Measurements from ENCODE around the gene SFXN5.

SFXN5 gene

GRCh38 chr2:72925328-72925943 is 146.1 kb downstream of the SFXN5 start:
- Histone ChIP-seq H3K9ac (no peak overlapping the region), H3K4me2 (no peak overlapping the region), H3K36me3 (ENCODE audit: insufficient read depth) (no peaks in the 10 kb centered on the region), H3K27me3 (ENCODE audit: insufficient read depth, low read depth) (peaks cover 30% of the 10 kb centered on the region), H3K4me3 (IDR thresholded peaks at IDR 0.05; ENCODE audit: insufficient read depth, low read depth, low read length) (no peak overlapping the region), H3K4me1 (ENCODE audit: low read depth, poor library complexity, severe bottlenecking) (no peaks in the 10 kb centered on the region), H3K79me2 (ENCODE audit: insufficient read depth, low read depth) (no peaks in the 10 kb centered on the region), H3K27ac (no peak overlapping the region), H2AFZ (ENCODE audit: low read depth) (no peak overlapping the region), H4K20me1 (ENCODE audit: insufficient read depth) (no peaks in the 10 kb centered on the region)
- TF ChIP-seq, protein P1, sequence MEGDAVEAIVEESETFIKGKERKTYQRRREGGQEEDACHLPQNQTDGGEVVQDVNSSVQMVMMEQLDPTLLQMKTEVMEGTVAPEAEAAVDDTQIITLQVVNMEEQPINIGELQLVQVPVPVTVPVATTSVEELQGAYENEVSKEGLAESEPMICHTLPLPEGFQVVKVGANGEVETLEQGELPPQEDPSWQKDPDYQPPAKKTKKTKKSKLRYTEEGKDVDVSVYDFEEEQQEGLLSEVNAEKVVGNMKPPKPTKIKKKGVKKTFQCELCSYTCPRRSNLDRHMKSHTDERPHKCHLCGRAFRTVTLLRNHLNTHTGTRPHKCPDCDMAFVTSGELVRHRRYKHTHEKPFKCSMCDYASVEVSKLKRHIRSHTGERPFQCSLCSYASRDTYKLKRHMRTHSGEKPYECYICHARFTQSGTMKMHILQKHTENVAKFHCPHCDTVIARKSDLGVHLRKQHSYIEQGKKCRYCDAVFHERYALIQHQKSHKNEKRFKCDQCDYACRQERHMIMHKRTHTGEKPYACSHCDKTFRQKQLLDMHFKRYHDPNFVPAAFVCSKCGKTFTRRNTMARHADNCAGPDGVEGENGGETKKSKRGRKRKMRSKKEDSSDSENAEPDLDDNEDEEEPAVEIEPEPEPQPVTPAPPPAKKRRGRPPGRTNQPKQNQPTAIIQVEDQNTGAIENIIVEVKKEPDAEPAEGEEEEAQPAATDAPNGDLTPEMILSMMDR (conservative IDR thresholded peaks at IDR 0.05; ENCODE audit: low read depth, low read length), result no peak

- Histone ChIP-seq H3K27me3 (ENCODE audit: insufficient read depth, low read depth) (peaks cover 39% of the 10 kb centered on the region), H3K4me3 (IDR thresholded peaks at IDR 0.05; ENCODE audit: insufficient read depth, low read depth, low read length) (no peak overlapping the region), H4K20me1 (ENCODE audit: insufficient read depth) (no peaks in the 10 kb centered on the region), H3K4me2 (no peak overlapping the region), H3K4me1 (ENCODE audit: low read depth, poor library complexity, severe bottlenecking) (peaks cover 2% of the 10 kb centered on the region), H3K79me2 (ENCODE audit: insufficient read depth, low read depth) (no peaks in the 10 kb centered on the region), H3K36me3 (ENCODE audit: insufficient read depth) (no peaks in the 10 kb centered on the region), H3K9ac (no peak overlapping the region), H2AFZ (ENCODE audit: low read depth) (no peak overlapping the region), H3K27ac (no peak overlapping the region)
- TF ChIP-seq, protein P1 (conservative IDR thresholded peaks at IDR 0.05; ENCODE audit: low read depth, low read length), result no peak
These were observed 146.9 kb downstream of the SFXN5 start for GRCh38 chr2:72924353-72925240.

DNA sequence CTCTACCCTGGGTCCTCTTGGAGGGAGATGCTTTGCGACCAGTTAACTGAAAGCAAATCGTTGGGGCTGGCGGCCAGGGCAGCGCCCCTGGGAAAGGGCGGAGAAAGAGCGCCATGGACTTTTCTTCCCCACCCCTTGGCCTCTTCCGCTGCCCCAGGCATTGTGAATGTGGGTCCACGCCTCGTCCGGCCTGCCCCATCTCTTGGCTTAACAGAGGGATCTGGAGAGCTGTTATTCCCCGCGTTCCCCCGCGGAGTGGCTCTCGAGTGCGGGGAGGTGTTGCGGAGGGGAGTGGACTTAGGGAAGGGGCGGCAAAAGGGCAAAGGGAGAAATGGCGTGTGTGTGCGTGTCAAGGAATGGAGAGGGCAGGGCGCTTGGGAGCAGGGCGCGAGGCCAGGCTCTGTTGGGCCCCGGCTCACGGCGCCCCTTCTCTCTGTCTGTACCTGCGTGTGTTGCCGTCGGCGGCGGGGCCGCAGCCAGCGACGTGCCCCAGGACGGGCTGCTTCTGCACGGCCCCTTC is 147.6 kb downstream of the SFXN5 start:
- Histone ChIP-seq H3K79me2 (ENCODE audit: insufficient read depth, low read depth) (no peaks in the 10 kb centered on the region), H4K20me1 (ENCODE audit: insufficient read depth) (no peaks in the 10 kb centered on the region), H3K4me3 (IDR thresholded peaks at IDR 0.05; ENCODE audit: insufficient read depth, low read depth, low read length) (no peak overlapping the region), H3K27ac (no peak overlapping the region), H3K9ac (no peak overlapping the region), H3K4me1 (ENCODE audit: low read depth, poor library complexity, severe bottlenecking) (peaks cover 10% of the 10 kb centered on the region), H3K4me2 (no peak overlapping the region), H3K27me3 (ENCODE audit: insufficient read depth, low read depth) (peaks cover 46% of the 10 kb centered on the region), H3K36me3 (ENCODE audit: insufficient read depth) (no peaks in the 10 kb centered on the region), H2AFZ (ENCODE audit: low read depth) (no peak overlapping the region)
- TF ChIP-seq, protein P1 (conservative IDR thresholded peaks at IDR 0.05; ENCODE audit: low read depth, low read length), result no peak

DNA sequence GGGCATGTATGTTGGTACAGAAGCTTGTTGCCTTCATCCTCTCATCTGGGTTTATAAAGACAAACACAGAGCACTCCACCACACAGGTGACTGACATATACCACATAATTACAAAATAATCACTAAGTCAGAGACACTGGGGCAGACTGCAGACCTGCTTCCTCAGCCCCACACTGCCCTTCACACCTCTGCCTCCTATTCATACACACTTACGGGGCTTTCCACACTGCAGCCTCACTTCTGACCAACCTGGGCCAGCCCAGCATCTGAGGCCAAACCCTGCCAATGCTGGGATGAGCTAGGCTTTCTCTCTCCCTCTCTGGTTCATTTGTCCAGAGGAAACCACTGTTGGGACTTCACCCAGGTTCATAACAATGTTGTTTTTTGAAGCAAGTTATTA is 149.7 kb downstream of the SFXN5 start:
- TF ChIP-seq, protein P1 (conservative IDR thresholded peaks at IDR 0.05; ENCODE audit: low read depth, low read length), result no peak
- Histone ChIP-seq H3K79me2 (ENCODE audit: insufficient read depth, low read depth) (no peaks in the 10 kb centered on the region), H3K4me2 (no peak overlapping the region), H3K4me1 (ENCODE audit: low read depth, poor library complexity, severe bottlenecking) (peaks cover 18% of the 10 kb centered on the region), H3K27ac (no peak overlapping the region), H3K36me3 (ENCODE audit: insufficient read depth) (no peaks in the 10 kb centered on the region), H3K4me3 (IDR thresholded peaks at IDR 0.05; ENCODE audit: insufficient read depth, low read depth, low read length) (no peak overlapping the region), H2AFZ (ENCODE audit: low read depth) (no peak overlapping the region), H3K27me3 (ENCODE audit: insufficient read depth, low read depth) (peaks cover 59% of the 10 kb centered on the region), H4K20me1 (ENCODE audit: insufficient read depth) (no peaks in the 10 kb centered on the region), H3K9ac (no peak overlapping the region)

All from KMS-11 (cell line).